Measurements from ENCODE around the gene SZRD1. TPM values are rescaled to one million over a fixed set of nuclear protein-coding genes. Genes with fewer than 3 reads are reported as not detected.

Gene SZRD1
- total and polyA plus RNA-seq, 2 donors (not counting 1 experiment from before 2014, with no cell fraction given) = 30.1 to 95.1 TPM

GRCh38 chr1:16375521-16376340, 8.7 kb downstream of the SZRD1 start:
- Histone ChIP-seq H3K9ac (ENCODE audit: insufficient read depth, low read length) (no peak overlapping the region), H3K79me2 (ENCODE audit: control insufficient read depth, insufficient read depth, low read length) (peaks cover 91% of the 10 kb centered on the region), H3K27me3 (ENCODE audit: control insufficient read depth, insufficient read depth, low read length) (no peaks in the 10 kb centered on the region), H4K20me1 (ENCODE audit: control insufficient read depth, extremely low read depth, insufficient read depth, low read length) (no peaks in the 10 kb centered on the region), H3K27ac (ENCODE audit: insufficient read depth, low read length) (peak overlapping the region; percentile 71), H3K36me3 (ENCODE audit: control insufficient read depth, insufficient read depth, low read length) (no peaks in the 10 kb centered on the region), H3K4me2 (ENCODE audit: extremely low read depth, insufficient read depth, low read length) (peak overlapping the region; percentile 49), H3K4me3 (replicated peaks in 1 of 4; ENCODE audit: control extremely low read depth in 1 of 4, insufficient read depth in 1 of 4, low read depth in 3 of 4, low read length in 4 of 4) (peak overlapping the region in 2 of 4 experiments; percentile 13 to 17), H3K9me3 (ENCODE audit: control insufficient read depth, insufficient read depth, low read depth, low read length) (no peaks in the 10 kb centered on the region), H3K4me1 (ENCODE audit: control insufficient read depth, extremely low read depth, insufficient read depth, low read length) (peaks cover 28% of the 10 kb centered on the region), H2AFZ (ENCODE audit: low read length) (no peak overlapping the region)
- TF ChIP-seq CTCF (conservative IDR thresholded peaks at IDR 0.05 in 1 of 2, IDR thresholded peaks at IDR 0.05 in 1 of 2; ENCODE audit: low read depth in 1 of 2, low read length in 2 of 2) (no peak), EZH2 (IDR thresholded peaks at IDR 0.05; ENCODE audit: low read length, missing control alignments) (no peak)
- peak; percentile 79 to 82 for DNase-seq (ENCODE audit: low read depth in 2 of 2)

- no peaks in the 10 kb centered on the region for H3K36me3 ChIP-seq (ENCODE audit: control insufficient read depth, insufficient read depth, low read length)
- peaks cover 94% of the 10 kb centered on the region for H3K79me2 ChIP-seq (ENCODE audit: control insufficient read depth, insufficient read depth, low read length)
- no peaks in the 10 kb centered on the region for H3K9me3 ChIP-seq (ENCODE audit: control insufficient read depth, insufficient read depth, low read depth, low read length)
- no peak overlapping the region for H3K4me3 ChIP-seq (replicated peaks in 1 of 4; ENCODE audit: control extremely low read depth in 1 of 4, insufficient read depth in 1 of 4, low read depth in 3 of 4, low read length in 4 of 4)
- no peak for TF ChIP-seq CTCF (conservative IDR thresholded peaks at IDR 0.05 in 1 of 2, IDR thresholded peaks at IDR 0.05 in 1 of 2; ENCODE audit: low read depth in 1 of 2, low read length in 2 of 2)
- no peak for TF ChIP-seq EZH2 (IDR thresholded peaks at IDR 0.05; ENCODE audit: low read length, missing control alignments)
- peak overlapping the region; percentile 31 for H3K27ac ChIP-seq (ENCODE audit: insufficient read depth, low read length)
- H3K4me2 ChIP-seq (ENCODE audit: extremely low read depth, insufficient read depth, low read length) = no peak overlapping the region
- H3K4me1 ChIP-seq (ENCODE audit: control insufficient read depth, extremely low read depth, insufficient read depth, low read length) = peaks cover 23% of the 10 kb centered on the region
- no peak overlapping the region for H3K9ac ChIP-seq (ENCODE audit: insufficient read depth, low read length)
- DNase-seq (ENCODE audit: low read depth in 2 of 2) = no peak
- H3K27me3 ChIP-seq (ENCODE audit: control insufficient read depth, insufficient read depth, low read length) = no peaks in the 10 kb centered on the region
- H4K20me1 ChIP-seq (ENCODE audit: control insufficient read depth, extremely low read depth, insufficient read depth, low read length) = no peaks in the 10 kb centered on the region
- H2AFZ ChIP-seq (ENCODE audit: low read length) = no peak overlapping the region
Observed at GRCh38 chr1:16376971-16377370, 9.9 kb downstream of the SZRD1 start.

GRCh38 chr1:16378443-16378842, 11.4 kb downstream of the SZRD1 start:
- Histone ChIP-seq H3K4me3 (replicated peaks in 1 of 4; ENCODE audit: control extremely low read depth in 1 of 4, insufficient read depth in 1 of 4, low read depth in 3 of 4, low read length in 4 of 4) (no peak overlapping the region), H3K4me2 (ENCODE audit: extremely low read depth, insufficient read depth, low read length) (no peak overlapping the region), H3K4me1 (ENCODE audit: control insufficient read depth, extremely low read depth, insufficient read depth, low read length) (peaks cover 15% of the 10 kb centered on the region), H3K27ac (ENCODE audit: insufficient read depth, low read length) (no peak overlapping the region), H3K36me3 (ENCODE audit: control insufficient read depth, insufficient read depth, low read length) (no peaks in the 10 kb centered on the region), H4K20me1 (ENCODE audit: control insufficient read depth, extremely low read depth, insufficient read depth, low read length) (no peaks in the 10 kb centered on the region), H3K9ac (ENCODE audit: insufficient read depth, low read length) (no peak overlapping the region), H3K27me3 (ENCODE audit: control insufficient read depth, insufficient read depth, low read length) (no peaks in the 10 kb centered on the region), H2AFZ (ENCODE audit: low read length) (no peak overlapping the region), H3K9me3 (ENCODE audit: control insufficient read depth, insufficient read depth, low read depth, low read length) (no peaks in the 10 kb centered on the region), H3K79me2 (ENCODE audit: control insufficient read depth, insufficient read depth, low read length) (peaks cover 94% of the 10 kb centered on the region)
- no peak for DNase-seq (ENCODE audit: low read depth in 2 of 2)
- TF ChIP-seq CTCF (conservative IDR thresholded peaks at IDR 0.05 in 1 of 2, IDR thresholded peaks at IDR 0.05 in 1 of 2; ENCODE audit: low read depth in 1 of 2, low read length in 2 of 2) (no peak), EZH2 (IDR thresholded peaks at IDR 0.05; ENCODE audit: low read length, missing control alignments) (no peak)

Data from fibroblast of lung (primary cell).